Middle frontal gyrus (tissue), 1 donor: ENCODE results near the gene TEX44.

ENCODE experiments used
- DNase-seq: peaks from one replicate; pipeline ENCODE4 v3.0.0-alpha.2; 2015; ENCODE audit warnings: low spot score; ENCODE audit errors: extremely low spot score

Gene TEX44

DNA sequence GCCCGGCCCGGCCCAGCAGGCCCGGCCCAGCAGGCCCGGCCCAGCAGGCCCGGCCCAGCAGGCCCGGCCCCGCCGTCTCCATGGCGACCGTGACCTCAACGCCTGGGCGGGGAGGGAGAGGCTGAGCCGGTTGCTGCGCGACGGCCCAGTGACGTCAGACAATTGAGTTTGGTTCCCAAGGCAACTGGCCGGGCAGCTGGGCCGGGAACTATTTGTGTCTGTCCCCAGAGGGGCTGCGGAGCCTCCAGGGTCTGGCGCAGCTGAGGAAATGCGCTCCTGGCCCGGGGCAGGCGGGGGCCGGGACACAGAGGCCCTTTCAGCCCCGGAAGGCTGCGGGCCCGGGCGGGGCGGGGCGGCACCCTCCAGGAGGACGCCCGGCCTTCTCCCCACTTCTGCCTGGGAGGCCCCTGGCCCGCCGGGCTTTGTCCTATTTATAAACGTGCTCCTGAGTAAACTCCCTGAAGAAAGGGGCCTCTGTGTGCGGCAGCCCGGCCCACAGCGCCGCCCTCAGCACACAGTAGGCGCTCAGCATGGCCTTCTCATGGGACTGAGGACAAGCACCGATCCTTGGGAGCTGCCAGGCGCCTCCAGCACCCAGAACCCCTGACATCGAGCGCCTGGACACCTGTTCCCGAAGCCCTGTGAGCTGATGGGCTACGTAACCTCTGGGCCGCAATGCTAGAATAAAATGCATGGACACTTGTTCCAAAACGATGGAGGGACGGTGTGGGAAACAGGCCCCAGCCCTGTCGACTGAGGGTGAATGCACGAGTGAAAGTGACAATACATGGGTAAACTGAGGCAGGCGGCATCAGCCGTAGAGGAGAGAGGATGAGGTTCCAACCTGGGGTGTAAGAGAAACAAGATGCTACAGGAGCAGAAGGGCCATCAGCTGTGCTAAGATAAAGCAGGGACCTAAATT lies 12.3 kb downstream of the TEX44 start:
- peak; percentile 99 for DNase-seq

- DNase-seq = no peak
Observed at GRCh38 chr2:231605607-231606091, 13.0 kb downstream of the TEX44 start.

DNA sequence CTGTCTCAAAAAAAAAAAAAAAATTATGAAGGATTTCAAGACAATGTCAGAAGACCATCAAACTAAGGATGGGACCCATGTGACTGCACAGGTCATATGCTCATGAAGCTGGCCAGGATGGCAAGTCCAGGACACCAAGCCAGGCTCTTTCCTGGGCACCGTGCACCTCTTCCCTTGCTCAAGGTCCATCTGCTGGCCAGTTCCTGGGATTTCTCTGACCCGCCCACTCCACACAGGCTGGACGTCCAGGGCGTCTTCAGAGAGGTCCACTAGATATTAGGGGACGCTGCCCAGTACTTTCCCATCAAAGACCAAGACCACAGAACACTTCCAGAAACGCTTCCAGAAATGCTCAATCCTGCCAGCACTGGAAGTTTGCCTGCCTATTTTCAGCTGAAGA lies 14.3 kb downstream of the TEX44 start:
- no peak for DNase-seq

DNA sequence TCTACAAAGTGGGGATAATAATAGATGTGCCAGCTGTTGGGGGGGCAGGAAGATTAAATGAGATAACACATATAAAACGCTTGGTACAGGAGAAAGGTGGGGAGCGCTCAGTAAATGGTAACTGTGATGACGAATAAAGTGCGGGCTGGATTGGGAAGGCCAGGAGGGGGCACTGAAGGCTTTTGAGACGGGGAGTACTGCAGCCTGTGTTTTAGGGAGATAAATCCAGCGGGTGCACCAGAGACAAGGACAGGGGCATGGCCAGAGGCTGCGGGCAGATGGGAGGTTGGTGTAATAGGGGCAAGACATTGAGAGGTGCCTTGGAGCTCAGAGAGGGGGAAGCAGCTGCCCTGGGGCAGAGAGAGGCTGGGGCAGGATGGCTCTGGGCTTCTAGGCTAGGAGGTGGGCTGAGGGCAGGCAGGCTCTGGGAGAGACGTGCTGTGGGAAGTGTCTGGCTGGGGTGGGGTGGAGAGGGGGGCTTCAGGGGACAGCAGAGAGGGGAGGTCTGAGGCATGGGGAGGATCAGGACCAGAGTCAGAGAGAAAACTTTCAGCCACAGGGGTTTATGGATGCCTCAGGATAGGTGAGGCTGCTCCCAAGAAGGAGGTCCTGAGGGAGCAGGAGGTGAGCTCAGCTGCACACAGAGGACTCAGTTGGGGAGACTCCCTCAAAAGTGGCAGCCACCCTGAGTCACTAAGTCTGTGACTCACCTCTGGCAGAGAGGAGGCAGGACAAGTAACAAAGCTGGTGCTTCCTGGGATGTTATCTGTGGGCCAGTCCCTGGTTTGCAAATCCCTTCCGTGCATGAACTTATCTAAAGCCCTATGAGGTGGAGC lies 18.8 kb downstream of the TEX44 start:
- no peak for DNase-seq

- no peak for DNase-seq
Observed at GRCh38 chr2:231612109-231612455, 19.4 kb downstream of the TEX44 start.

DNA sequence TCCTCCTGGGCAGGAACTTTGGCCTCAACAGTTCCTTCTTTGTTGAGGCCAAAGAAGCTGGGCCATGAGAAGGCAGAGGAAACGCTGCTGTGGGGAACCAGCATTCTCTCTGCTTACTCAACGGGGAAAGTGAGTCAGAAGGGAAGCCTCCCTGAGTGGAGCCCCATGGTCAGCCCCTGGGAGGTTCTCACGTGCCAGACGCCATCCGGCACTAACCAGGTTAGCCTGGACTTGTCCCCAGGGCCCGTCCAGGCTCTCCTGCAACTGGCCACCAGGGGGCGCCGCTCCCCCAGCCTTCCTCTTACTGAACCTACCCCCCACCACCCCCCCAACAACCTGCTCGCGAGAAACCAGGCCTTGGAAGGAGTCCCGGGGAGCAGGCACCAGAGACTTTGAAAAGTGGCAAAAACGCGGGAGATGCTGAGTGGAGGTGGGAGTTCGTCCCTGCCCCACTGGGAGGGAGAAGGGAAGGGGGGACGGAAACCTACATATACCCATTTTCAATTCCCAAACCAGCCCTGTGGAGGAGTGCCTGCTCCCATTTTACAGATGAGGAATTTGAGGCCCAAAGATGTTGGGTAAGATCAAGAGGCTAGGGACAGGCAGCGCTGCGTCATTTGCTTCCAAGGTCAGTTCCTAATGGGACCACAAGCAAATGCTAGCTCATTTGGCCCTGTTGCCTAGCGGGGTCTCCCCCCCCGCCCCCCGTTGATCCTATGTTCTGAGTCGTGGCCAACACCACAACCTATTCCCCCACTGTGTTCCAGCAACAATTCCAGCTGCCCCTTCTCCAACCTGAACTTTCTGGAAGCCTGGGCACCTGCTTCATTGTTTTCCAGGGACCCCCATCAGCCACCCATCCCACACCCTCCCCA lies 20.0 kb downstream of the TEX44 start:
- peak; percentile 76 for DNase-seq

DNA sequence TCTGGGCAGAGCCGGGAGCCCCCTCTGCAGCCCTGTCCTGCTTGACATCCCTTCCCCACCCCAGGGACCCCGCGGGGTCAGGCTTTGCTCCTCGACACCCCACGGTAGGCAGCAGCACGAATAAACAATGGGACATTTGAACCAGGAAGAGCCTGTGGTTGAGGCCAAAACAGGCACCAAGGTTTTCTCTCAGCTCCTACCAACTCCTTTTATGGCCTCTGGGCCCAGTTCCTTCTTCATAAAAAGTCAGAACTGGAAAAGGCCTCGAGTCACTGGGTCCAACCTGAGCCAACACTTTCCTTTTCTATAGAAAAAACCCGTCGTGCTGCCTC lies 20.6 kb downstream of the TEX44 start:
- no peak for DNase-seq

DNA sequence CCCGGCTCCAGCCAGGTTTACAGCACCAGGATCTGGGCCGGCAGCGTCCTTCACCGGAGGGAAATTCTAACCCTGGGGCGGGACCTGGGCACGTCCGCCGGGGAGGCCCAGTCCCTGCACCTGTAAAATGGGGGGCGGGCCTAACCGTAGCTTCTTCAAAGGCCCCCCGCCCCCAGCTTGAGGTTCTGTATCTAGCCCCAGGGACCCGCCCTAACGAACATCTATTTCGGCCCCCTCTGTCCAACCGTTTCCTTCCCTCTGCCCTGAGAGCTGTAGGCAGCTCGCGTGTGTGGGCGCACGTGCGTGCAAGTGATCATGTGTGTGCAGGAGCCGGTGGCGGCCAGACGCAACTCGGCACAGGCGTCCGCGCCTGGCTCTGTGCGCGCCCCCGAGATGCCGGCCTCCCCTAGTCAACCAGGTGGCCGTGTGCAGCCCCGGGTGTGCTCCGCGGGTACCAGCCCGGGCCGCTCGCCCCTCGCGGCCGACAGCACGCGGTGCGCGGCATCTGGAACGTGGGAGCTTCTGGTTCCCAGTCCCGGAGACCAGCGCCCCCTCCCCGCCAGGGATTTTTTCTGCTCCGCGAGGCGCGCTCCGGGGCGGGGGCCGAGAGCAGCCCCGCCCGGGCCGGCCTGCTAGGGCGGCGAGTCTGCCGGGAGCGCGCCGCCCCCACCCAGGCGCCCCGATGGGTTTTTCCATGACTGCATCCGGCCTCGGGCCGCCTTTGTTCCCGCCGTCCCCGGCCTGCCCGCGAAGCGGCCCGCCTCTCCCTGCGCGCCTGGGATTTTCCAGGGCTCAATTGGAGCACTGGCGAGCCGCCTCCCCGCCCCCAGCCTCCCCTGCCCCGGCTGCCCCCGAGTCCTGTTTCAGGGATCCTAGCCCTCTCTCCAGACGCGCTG lies 21.2 kb downstream of the TEX44 start:
- peak; percentile 89 for DNase-seq

DNA sequence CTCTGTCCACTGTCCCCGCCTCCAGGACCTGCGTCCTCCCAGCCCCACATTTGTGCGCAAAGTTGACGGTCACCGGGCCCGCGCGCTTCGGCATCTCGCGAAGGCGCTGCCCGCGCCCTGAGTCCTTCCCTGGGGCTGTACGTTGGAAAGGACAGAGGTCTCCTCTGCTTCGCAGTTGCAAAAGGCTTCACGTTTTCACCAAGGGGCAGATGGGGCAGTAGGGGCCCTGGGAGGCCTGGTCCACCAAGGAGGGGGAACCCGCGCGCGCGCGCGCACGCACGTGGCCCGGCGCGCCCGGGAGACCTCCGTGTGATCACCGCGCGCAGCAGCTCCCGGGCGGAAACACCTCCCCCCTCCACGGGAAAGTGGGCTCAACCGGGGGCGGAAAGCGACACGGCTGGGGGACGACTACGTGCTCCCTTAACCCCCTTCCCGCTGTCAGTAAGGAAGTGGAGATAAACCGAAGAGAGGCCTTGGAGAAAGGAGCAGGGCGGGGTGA lies 21.9 kb downstream of the TEX44 start:
- DNase-seq = no peak

DNA sequence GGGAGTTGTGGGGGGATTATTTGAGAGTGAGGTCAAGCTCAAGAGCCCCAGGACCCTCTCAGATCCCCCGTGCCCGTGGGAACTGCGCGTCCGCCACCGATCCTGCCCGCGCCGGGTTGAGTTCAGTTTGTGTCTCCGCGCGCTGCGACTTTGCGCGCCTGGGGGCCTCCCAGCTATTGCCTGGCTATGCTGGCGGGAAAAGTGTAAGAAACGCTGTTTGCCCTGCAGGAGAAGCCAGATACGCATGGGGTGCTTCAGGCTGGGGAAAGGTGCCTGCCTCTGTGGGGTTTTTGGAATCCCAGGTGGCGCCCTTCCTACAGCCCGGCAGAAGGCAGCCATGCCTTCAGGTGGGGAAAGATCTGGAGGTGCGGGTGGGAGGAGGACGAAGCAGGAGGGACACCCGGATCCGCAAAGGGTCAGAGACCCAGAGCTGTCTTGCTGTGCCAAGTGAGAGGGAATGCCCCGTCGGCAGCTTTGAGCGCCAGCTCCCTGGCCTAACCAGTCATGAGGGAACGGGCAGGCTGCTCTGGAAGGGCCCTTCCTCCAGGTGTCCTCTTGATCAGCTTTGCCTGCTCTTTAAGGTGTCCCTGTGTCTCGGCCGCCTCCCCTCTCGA lies 22.5 kb downstream of the TEX44 start:
- no peak for DNase-seq

DNA sequence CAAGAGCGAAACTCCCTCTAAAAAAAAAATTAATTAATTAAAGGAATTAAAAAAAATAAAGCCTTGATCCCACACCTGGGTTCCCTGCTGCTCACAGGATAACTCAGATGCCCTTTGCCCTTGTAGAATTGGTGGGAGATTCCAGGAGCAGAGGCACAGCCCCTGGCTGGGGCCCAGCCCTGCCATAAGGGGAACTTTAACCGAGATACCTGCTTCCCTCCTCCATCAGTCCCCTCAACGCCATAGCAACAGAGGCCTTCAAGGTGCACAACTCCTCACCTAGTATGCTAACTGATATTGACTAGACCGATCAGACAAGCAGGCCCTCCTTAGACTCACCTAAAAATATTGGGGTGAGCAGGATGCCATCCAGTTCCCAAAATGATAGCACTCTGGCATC lies 23.6 kb downstream of the TEX44 start:
- no peak for DNase-seq

GRCh38 chr2:231617059-231617926 lies 24.6 kb downstream of the TEX44 start:
- no peak for DNase-seq

- no peak for DNase-seq
Observed at GRCh38 chr2:231621051-231621879, 28.6 kb downstream of the TEX44 start.

GRCh38 chr2:231622963-231623362 lies 30.3 kb downstream of the TEX44 start:
- DNase-seq = no peak

DNA sequence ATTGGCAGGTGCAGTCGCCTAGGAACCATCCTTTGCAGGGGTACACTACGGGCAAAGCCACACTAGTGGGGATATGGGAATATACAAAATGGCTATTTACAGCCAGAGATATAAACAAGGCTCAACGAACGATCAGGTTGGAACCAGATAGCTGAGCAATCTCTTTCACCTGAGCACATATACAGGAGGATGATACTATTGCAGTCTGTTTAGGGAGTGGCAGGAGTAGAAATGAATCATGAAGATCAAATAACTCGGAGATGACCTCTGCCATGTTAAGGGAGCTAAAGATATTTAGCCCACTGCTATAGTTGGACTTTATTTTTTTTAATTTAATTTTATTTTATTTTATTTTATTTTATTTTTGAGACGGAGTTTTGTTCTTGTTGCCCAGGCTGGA lies 33.8 kb downstream of the TEX44 start:
- no peak for DNase-seq

- DNase-seq = no peak
Observed at GRCh38 chr2:231627384-231628120, 34.9 kb downstream of the TEX44 start.

DNA sequence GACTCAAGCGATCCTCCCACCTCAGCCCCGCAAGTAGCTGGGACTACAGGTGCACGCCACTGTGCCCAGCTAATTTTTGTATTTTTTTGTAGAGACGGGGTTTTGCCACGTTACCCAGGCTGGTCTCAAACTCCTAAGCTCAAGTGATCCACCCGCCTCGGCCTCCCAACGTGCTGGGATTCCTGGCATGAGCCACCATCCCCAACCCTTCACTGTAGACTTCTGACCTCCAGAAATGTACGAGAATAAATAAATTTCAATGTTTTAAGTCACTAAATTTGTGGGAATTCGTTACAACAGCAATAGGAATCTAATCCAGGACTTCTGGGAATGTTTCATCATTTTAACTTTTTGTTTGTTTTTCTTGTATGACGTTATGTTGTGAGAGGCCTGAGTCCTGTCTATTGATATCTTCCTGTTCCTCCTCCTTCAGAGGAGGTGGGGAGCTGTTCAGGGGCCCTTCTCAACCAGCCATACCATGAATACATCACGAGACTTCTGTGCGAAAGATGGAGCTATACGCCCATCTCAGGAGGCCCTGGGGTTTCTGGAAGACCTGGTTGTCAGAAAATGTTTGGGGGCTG lies 40.0 kb downstream of the TEX44 start:
- no peak for DNase-seq
